Measurements from ENCODE around the gene PTGS2.

DNA sequence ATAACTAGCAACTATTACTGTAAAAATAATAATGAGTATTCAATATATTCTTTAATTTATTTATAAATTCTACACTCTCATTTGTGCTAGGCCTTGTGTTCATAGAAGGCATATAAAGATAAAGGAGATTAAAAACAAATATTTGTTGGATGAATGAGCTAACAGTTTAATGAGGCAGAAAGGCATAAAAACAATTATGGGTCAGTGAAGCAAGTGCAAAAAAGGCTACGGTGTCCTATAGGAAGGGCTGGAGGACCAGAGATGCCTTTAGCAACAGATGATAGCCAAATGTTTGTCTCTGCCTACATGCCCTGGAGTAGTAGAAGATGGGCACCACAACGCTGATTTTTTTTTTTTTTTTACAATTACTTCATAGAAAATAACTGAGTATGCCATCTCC is 45.7 kb downstream of the PTGS2 start:
- TF ChIP-seq, protein P1, sequence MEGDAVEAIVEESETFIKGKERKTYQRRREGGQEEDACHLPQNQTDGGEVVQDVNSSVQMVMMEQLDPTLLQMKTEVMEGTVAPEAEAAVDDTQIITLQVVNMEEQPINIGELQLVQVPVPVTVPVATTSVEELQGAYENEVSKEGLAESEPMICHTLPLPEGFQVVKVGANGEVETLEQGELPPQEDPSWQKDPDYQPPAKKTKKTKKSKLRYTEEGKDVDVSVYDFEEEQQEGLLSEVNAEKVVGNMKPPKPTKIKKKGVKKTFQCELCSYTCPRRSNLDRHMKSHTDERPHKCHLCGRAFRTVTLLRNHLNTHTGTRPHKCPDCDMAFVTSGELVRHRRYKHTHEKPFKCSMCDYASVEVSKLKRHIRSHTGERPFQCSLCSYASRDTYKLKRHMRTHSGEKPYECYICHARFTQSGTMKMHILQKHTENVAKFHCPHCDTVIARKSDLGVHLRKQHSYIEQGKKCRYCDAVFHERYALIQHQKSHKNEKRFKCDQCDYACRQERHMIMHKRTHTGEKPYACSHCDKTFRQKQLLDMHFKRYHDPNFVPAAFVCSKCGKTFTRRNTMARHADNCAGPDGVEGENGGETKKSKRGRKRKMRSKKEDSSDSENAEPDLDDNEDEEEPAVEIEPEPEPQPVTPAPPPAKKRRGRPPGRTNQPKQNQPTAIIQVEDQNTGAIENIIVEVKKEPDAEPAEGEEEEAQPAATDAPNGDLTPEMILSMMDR (conservative IDR thresholded peaks at IDR 0.05; ENCODE audit: low read length): no peak
- no peak for TF ChIP-seq EZH2phosphoT487 (IDR thresholded peaks at IDR 0.05; ENCODE audit: borderline replicate concordance, low read depth, low read length)
